Panc1 (cell line): ENCODE results near the gene CNN2. TPM values are rescaled to one million over a fixed set of nuclear protein-coding genes. Genes with fewer than 3 reads are reported as not detected.

Source experiments
- ATAC-seq: fragments of 200-7000 bp; cut with Tn5 transposase; 2 replicates; pipeline ENCODE4 v1.9.1; 2020; ENCODE audit warnings: mild to moderate bottlenecking, moderate library complexity
- BruUV-seq: library from RNA; stranded (reverse); fragments of 400-500 nt; replicated peaks from 2 replicates; lab custom pipeline; 2021; lab: Mats Ljungman, UMichigan
- CTCF ChIA-PET: fragments of 300-600 bp; sonication (Branson Sonifier 250); formaldehyde crosslinking; loops from one replicate; lab custom pipeline; 2022; ENCODE audit warnings: antibody characterized with exemption; lab: Charles Lee
- POLR2A ChIA-PET: fragments of 300-600 bp; sonication (Branson Sonifier 250); formaldehyde crosslinking; loops from one replicate; lab custom pipeline; 2022; ENCODE audit warnings: antibody characterized with exemption; lab: Charles Lee
- DNase-seq: peaks from one replicate; pipeline ENCODE4 v3.0.0-alpha.2; 2010; ENCODE audit warnings: low read depth, low spot score
- H3K27ac ChIP-seq: 2 replicates; pipeline ENCODE4 v1.5.1; 2011; ENCODE audit warnings: mild to moderate bottlenecking, low read length, inconsistent platforms
- H3K27me3 ChIP-seq: fragments of 200-500 bp; sonication (Bioruptor generic); 2 replicates; pipeline ENCODE4 v1.6.0; 2014; ENCODE audit warnings: low read length, inconsistent platforms; ENCODE audit not compliant: control insufficient read depth, insufficient read depth
- H3K36me3 ChIP-seq: fragments of 200-500 bp; sonication (Bioruptor generic); 2 replicates; pipeline ENCODE4 v1.5.1; 2014; ENCODE audit warnings: inconsistent platforms, mild to moderate bottlenecking, low read length, moderate library complexity; ENCODE audit not compliant: control insufficient read depth, insufficient read depth
- H3K4me1 ChIP-seq: 2 replicates; pipeline ENCODE4 v1.5.1; 2011; ENCODE audit warnings: inconsistent platforms, mild to moderate bottlenecking, low read length, moderate library complexity; ENCODE audit not compliant: control insufficient read depth, insufficient read depth
- H3K4me3 ChIP-seq, 2 experiments: 2 replicates each; pipeline ENCODE4 v1.5.1; 2011 to 2012; ENCODE audit warnings: low read depth in 2 of 2, low read length in 2 of 2, mild to moderate bottlenecking in 2 of 2, inconsistent platforms in 1 of 2, moderate library complexity in 1 of 2
- H3K9me3 ChIP-seq: fragments of 200-500 bp; sonication (Bioruptor generic); 2 replicates; pipeline ENCODE4 v1.5.1; 2014; ENCODE audit warnings: low read depth, mild to moderate bottlenecking, inconsistent platforms, low read length, moderate library complexity; ENCODE audit not compliant: control insufficient read depth, insufficient read depth
- POLR2AphosphoS5 ChIP-seq: IDR thresholded peaks from 2 replicates; pipeline ENCODE4 v1.6.1; 2012; ENCODE audit warnings: mild to moderate bottlenecking, low read depth, low read length, moderate library complexity
- SIN3A ChIP-seq: IDR thresholded peaks from 2 replicates; pipeline ENCODE4 v1.6.1; 2012; ENCODE audit warnings: low read depth, mild to moderate bottlenecking, low read length, moderate library complexity, borderline replicate concordance; ENCODE audit not compliant: insufficient read depth
- TCF7L2 ChIP-seq: IDR thresholded peaks from 2 replicates; pipeline ENCODE4 v1.6.1; 2011; ENCODE audit warnings: mild to moderate bottlenecking, low read depth, low read length, inconsistent platforms
- in situ Hi-C: cut with HindIII; loops from 2 replicates; pipeline ENCODE4 v1.10.0; 2016; ENCODE audit warnings: low sequenced_read_pairs, low pct_unique_long_range_greater_than_20kb
- intact Hi-C: fragments of 100-400 bp; cut with micrococcal nuclease; formaldehyde crosslinking; loops from one replicate; pipeline ENCODE4 v1.10.0; 2022; ENCODE audit not compliant: unreplicated experiment
- total RNA-seq: library from RNA; stranded (reverse); gene quantifications from one replicate; pipeline ENCODE4 v1.2.1, GENCODE V29; 2021; ENCODE audit not compliant: unreplicated experiment
- TF ChIP-seq, protein P1 (sequence below), 2 experiments: IDR thresholded peaks; 2 replicates each; pipeline ENCODE4 v1.6.1; 2011 to 2012; ENCODE audit warnings: low read depth in 2 of 2, control low read depth in 1 of 2, low read length in 1 of 2, mild to moderate bottlenecking in 1 of 2, moderate library complexity in 1 of 2; ENCODE audit not compliant: insufficient read depth in 1 of 2
- TF ChIP-seq, protein P2 (sequence below): fragments of 450-650 bp; IDR thresholded peaks from 2 replicates; pipeline ENCODE4 v1.5.1; 2017; ENCODE audit warnings: mild to moderate bottlenecking

CNN2 gene
- total RNA-seq, 1 experiment from 2014 or later: 203 TPM

DNA sequence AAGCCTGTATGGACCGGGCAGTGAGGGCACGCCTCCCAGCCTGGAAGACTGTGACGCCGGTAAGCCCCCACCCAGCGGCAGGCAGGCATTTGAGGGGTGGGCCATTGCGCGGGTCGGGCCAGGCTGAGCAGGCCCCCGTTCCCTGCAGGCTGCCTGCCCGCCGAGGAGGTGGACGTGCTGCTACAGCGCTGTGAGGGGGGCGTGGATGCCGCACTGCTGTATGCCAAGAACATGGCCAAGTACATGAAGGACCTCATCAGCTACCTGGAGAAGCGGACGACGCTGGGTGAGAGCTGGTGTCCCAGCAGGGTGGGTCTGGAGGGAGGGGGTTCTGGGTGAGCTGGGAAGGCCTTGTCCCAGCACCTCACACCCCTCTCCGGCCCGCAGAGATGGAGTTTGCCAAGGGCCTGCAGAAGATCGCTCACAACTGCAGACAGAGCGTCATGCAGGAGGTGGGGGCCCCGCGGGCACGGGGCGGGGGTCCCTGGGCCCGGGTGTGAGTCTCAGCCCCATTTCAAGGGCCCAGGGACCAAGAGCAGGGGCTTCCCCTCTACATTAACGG is 47.6 kb downstream of the CNN2 start:
- in situ Hi-C loops: no loop called here
- BruUV-seq: no TSS peak
- ChIA-PET CTCF (interaction anchor here (0.5 kb wide), 1 partner anchor 84 kb away, joined by 3 read pairs; no protein-coding TSS in a partner anchor), POLR2A (no interaction called here)
- H3K27ac ChIP-seq: peak overlapping the region; percentile 48; the same call in 1 of the 2 replicates
- peak overlapping the region in 1 of 2 experiments; percentile 4; a peak in 1 of 4 replicates for H3K4me3 ChIP-seq
- no peaks in the 10 kb centered on the region for H3K27me3 ChIP-seq
- H3K9me3 ChIP-seq: no peaks in the 10 kb centered on the region
- DNase-seq (no peak), ATAC-seq (peak; percentile 5; the same call in 1 of the 2 replicates)
- H3K4me1 ChIP-seq: peaks cover 8% of the 10 kb centered on the region
- TF ChIP-seq, protein P1, sequence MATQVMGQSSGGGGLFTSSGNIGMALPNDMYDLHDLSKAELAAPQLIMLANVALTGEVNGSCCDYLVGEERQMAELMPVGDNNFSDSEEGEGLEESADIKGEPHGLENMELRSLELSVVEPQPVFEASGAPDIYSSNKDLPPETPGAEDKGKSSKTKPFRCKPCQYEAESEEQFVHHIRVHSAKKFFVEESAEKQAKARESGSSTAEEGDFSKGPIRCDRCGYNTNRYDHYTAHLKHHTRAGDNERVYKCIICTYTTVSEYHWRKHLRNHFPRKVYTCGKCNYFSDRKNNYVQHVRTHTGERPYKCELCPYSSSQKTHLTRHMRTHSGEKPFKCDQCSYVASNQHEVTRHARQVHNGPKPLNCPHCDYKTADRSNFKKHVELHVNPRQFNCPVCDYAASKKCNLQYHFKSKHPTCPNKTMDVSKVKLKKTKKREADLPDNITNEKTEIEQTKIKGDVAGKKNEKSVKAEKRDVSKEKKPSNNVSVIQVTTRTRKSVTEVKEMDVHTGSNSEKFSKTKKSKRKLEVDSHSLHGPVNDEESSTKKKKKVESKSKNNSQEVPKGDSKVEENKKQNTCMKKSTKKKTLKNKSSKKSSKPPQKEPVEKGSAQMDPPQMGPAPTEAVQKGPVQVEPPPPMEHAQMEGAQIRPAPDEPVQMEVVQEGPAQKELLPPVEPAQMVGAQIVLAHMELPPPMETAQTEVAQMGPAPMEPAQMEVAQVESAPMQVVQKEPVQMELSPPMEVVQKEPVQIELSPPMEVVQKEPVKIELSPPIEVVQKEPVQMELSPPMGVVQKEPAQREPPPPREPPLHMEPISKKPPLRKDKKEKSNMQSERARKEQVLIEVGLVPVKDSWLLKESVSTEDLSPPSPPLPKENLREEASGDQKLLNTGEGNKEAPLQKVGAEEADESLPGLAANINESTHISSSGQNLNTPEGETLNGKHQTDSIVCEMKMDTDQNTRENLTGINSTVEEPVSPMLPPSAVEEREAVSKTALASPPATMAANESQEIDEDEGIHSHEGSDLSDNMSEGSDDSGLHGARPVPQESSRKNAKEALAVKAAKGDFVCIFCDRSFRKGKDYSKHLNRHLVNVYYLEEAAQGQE (IDR thresholded peaks at IDR 0.05; ENCODE audit: insufficient read depth in 1 of 2, low read depth in 2 of 2, low read length in 1 of 2): no peak
- TF ChIP-seq, protein P2, sequence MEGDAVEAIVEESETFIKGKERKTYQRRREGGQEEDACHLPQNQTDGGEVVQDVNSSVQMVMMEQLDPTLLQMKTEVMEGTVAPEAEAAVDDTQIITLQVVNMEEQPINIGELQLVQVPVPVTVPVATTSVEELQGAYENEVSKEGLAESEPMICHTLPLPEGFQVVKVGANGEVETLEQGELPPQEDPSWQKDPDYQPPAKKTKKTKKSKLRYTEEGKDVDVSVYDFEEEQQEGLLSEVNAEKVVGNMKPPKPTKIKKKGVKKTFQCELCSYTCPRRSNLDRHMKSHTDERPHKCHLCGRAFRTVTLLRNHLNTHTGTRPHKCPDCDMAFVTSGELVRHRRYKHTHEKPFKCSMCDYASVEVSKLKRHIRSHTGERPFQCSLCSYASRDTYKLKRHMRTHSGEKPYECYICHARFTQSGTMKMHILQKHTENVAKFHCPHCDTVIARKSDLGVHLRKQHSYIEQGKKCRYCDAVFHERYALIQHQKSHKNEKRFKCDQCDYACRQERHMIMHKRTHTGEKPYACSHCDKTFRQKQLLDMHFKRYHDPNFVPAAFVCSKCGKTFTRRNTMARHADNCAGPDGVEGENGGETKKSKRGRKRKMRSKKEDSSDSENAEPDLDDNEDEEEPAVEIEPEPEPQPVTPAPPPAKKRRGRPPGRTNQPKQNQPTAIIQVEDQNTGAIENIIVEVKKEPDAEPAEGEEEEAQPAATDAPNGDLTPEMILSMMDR: no peak
- TF ChIP-seq TCF7L2: no peak
- TF ChIP-seq SIN3A: no peak
- TF ChIP-seq POLR2AphosphoS5: no peak
- intact Hi-C loops: no loop called here
- no peaks in the 10 kb centered on the region for H3K36me3 ChIP-seq

DNA sequence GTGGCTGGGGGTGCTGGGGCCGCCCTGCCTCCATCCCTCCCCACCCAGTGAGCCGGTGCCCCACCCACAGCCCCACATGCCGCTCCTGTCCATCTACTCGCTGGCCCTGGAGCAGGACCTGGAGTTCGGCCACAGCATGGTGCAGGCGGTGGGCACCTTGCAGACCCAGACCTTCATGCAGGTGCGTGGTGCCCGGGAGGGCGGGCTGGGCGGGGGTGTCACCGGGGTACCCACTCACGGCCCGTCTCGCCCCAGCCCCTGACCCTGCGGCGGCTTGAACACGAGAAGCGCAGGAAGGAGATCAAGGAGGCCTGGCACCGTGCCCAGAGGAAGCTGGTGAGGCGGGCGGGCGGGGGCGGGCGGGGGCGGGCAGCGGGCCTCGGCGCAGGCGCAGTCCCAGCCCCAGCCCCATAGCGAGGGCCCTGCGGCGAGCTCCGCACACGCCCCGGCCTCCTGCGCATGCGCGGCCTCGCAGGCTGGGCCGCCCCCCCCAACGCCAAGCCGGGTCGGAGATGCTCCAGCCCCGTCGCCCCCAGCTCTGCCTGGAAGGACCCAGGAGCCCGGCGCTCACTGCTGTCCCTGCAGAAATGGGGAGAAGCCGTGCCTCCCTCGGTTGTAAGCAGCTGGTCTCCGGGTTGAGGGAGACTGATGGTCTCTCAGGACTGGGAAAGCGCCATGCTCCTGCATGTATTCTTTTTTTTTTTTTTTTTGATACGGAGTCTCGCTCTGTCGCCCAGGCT is 48.3 kb downstream of the CNN2 start:
- Histone ChIP-seq H3K27ac (peak overlapping the region; percentile 68), H3K4me3 (peak overlapping the region; percentile 30 to 54), H3K36me3 (no peaks in the 10 kb centered on the region), H3K4me1 (peaks cover 8% of the 10 kb centered on the region), H3K9me3 (no peaks in the 10 kb centered on the region), H3K27me3 (no peaks in the 10 kb centered on the region)
- ChIA-PET CTCF (interaction anchor here (0.5 to 0.7 kb wide), 2 partner anchors 22 to 84 kb away, joined by 3 to 8 read pairs; no protein-coding TSS in a partner anchor), POLR2A (no interaction called here)
- DNase-seq (no peak), ATAC-seq (peak; percentile 78)
- intact Hi-C loops (no loop called here), in situ Hi-C loops (no loop called here)
- TF ChIP-seq POLR2AphosphoS5: peak; percentile 31; the same call in 1 of the 2 replicates
- TF ChIP-seq, protein P2: no peak
- TF ChIP-seq, protein P1 (IDR thresholded peaks at IDR 0.05; ENCODE audit: insufficient read depth in 1 of 2, low read depth in 2 of 2, low read length in 1 of 2): no peak
- no peak for TF ChIP-seq TCF7L2
- TF ChIP-seq SIN3A: no peak
- BruUV-seq: no TSS peak
